Nephron progenitor cell (in vitro differentiated cells): ENCODE measurements around the gene STEAP1B.

ENCODE experiments used
- DNase-seq: peaks from one replicate; pipeline ENCODE4 v3.0.0; 2021
- H3K27ac Mint-ChIP-seq: 2 replicates; pipeline ENCODE4 v1.8.0; 2021; ENCODE audit warnings: mild to moderate bottlenecking, moderate library complexity, mixed read lengths
- H3K27me3 Mint-ChIP-seq: 2 replicates; pipeline ENCODE4 v1.8.0; 2021; ENCODE audit warnings: mild to moderate bottlenecking, low read depth, mixed read lengths; ENCODE audit not compliant: poor library complexity
- H3K36me3 Mint-ChIP-seq: 2 replicates; pipeline ENCODE4 v1.8.0; 2021; ENCODE audit warnings: low read depth, mixed read lengths
- H3K4me1 Mint-ChIP-seq: 2 replicates; pipeline ENCODE4 v1.8.0; 2021; ENCODE audit warnings: mixed read lengths
- H3K4me3 Mint-ChIP-seq: 2 replicates; pipeline ENCODE4 v1.8.0; 2021; ENCODE audit warnings: mild to moderate bottlenecking, moderate library complexity, mixed read lengths
- H3K9me3 Mint-ChIP-seq: 2 replicates; pipeline ENCODE4 v1.8.0; 2021; ENCODE audit warnings: mild to moderate bottlenecking, moderate library complexity, mixed read lengths
- TF ChIP-seq, protein P1 (sequence below): fragments of 200-600 bp; sonication (generic); IDR thresholded peaks from 2 replicates; pipeline ENCODE4 v1.5.0; 2021; ENCODE audit warnings: antibody characterized with exemption

Gene STEAP1B

DNA sequence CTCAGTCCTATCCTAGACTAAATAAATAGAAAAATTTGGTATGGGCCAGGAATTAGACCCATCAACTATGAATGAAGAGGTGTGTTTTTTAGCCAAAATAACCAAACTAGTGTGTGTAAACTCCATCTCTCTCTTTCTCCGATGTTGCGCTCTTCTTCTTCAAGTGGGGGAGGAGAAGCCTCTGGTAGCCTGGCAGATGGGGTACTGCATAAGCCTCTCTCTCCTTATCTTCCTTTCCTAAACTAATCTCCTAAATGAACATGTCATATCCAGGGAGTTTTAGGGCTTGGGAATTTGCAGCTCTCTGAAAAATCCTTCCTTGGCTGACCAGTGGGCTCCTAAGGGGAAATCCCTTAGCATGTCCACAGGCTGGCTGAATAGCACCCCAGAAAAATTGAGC, 86.8 kb downstream of the STEAP1B start:
- peaks cover 5% of the 10 kb centered on the region for H3K4me1 Mint-ChIP-seq
- DNase-seq = no peak
- H3K4me3 Mint-ChIP-seq = no peak overlapping the region
- TF ChIP-seq, protein P1, sequence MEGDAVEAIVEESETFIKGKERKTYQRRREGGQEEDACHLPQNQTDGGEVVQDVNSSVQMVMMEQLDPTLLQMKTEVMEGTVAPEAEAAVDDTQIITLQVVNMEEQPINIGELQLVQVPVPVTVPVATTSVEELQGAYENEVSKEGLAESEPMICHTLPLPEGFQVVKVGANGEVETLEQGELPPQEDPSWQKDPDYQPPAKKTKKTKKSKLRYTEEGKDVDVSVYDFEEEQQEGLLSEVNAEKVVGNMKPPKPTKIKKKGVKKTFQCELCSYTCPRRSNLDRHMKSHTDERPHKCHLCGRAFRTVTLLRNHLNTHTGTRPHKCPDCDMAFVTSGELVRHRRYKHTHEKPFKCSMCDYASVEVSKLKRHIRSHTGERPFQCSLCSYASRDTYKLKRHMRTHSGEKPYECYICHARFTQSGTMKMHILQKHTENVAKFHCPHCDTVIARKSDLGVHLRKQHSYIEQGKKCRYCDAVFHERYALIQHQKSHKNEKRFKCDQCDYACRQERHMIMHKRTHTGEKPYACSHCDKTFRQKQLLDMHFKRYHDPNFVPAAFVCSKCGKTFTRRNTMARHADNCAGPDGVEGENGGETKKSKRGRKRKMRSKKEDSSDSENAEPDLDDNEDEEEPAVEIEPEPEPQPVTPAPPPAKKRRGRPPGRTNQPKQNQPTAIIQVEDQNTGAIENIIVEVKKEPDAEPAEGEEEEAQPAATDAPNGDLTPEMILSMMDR = no peak
- no peak overlapping the region for H3K27ac Mint-ChIP-seq
- H3K36me3 Mint-ChIP-seq = no peaks in the 10 kb centered on the region
- H3K9me3 Mint-ChIP-seq = no peaks in the 10 kb centered on the region
- H3K27me3 Mint-ChIP-seq = peaks cover 7% of the 10 kb centered on the region

DNA sequence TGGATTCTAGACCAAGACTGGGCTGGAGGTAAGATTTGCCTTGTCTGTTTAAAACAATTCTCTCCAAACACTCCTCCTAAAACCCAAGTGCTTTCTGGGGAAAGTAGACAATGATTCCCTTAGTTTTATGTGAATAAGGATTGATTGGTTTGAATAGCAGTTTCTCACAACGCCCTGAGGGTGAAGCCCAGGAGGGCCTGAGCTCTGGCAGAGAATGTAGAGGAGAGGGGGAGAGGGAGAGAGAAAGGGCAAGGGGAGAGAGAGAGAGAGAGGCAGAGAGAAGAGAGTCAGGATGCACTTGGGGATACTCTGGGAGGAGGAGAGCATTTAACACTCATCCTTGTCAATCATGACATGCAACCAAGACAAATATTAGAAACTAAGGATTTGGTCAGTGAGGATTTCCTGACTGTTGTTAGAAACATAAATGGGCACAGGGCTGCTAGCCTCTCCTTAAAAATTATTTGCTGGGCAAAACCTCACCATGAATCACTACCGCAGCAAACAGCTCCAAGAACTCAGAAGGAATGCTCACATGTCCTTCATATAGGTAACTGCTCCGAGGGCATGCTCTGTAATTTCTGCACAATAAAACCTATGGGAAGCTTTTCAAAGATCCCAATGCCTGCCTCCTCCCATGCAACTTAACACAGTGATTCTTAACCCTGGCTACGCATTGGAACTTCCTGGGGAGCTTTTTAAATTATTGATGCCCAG, 87.9 kb downstream of the STEAP1B start:
- Mint-ChIP-seq H3K4me1 (peaks cover under 1% of the 10 kb centered on the region), H3K4me3 (no peak overlapping the region), H3K27me3 (peaks cover 5% of the 10 kb centered on the region), H3K27ac (no peak overlapping the region), H3K9me3 (no peaks in the 10 kb centered on the region), H3K36me3 (no peaks in the 10 kb centered on the region)
- TF ChIP-seq, protein P1 = no peak
- no peak for DNase-seq

DNA sequence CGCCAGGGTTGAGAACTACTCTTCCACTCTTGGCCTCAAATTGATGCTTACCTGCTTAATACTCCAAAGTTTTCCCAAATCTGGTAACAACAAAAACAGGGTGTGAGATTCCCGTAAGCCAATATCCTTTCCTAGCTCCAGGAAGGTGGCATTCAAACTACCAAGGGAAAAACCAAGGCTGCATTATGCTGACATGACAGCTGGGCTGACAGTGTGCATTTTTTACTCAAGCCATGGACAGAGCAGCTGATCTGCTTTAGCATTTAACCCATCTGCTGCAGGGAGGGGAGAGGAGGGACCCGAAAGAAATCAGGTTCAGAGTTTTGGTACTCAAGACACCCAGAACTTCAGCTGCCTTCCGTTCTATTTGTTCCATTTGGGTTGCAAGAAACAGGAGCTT, 93.3 kb downstream of the STEAP1B start:
- no peaks in the 10 kb centered on the region for H3K36me3 Mint-ChIP-seq

DNA sequence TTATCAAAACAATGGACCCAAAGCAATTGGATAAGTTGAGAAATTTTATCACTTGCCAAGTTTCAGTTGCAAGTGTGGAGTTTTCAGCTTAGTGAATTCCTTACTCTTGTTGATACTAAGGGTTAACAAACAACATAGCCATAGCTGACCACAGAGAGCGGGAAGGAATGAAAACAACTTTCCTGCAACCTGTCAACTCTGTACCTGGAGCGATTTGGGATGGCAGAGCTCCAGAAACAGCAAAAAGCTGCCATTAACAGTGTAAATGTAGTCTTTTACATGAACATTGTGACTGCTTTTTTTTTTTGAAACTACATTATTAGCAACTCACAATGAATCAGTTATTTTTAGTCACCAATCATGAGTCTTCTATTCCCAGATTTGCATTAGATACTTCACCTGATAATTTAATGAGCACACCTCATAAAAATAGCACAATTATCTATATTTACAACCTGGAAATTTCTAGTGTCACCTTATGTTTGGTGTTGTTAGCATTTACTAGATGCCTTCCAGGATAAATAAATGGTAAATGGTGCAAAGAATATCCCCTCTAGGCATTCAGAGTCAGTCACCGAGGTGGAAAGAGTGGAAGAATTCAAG, 95.5 kb downstream of the STEAP1B start:
- no peak overlapping the region for H3K4me3 Mint-ChIP-seq
- H3K27ac Mint-ChIP-seq = no peak overlapping the region
- TF ChIP-seq, protein P1 = no peak
- no peaks in the 10 kb centered on the region for H3K4me1 Mint-ChIP-seq
- no peak for DNase-seq
- no peaks in the 10 kb centered on the region for H3K36me3 Mint-ChIP-seq
- no peaks in the 10 kb centered on the region for H3K27me3 Mint-ChIP-seq
- H3K9me3 Mint-ChIP-seq = no peaks in the 10 kb centered on the region

More for the DNA sequence above, 93.3 kb downstream of the STEAP1B start:
- H3K27me3 Mint-ChIP-seq = peaks cover 5% of the 10 kb centered on the region
- TF ChIP-seq, protein P1 = no peak
- no peaks in the 10 kb centered on the region for H3K4me1 Mint-ChIP-seq
- no peaks in the 10 kb centered on the region for H3K9me3 Mint-ChIP-seq
- H3K27ac Mint-ChIP-seq = no peak overlapping the region
- H3K4me3 Mint-ChIP-seq = no peak overlapping the region
- DNase-seq = no peak

DNA sequence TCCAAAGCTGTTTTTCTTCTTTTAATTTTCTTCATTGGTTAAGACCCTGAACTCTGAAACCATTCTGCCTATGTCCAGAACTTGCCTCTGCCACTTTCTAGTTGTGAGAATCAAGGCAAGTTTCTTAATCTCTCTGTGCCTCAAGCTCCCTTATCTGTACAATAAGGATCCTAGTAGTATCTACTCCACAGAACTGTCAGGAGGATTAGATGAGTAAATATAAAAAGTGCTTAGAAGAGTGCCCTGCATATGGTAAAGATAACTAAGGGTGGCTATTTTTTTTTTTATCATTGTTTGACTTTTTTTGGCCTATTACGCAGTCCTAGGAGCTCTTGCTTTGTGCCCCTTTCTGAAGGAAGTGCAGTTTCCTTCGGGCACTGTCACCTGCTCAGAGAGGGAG, 96.6 kb downstream of the STEAP1B start:
- Mint-ChIP-seq H3K27me3 (no peaks in the 10 kb centered on the region), H3K36me3 (no peaks in the 10 kb centered on the region), H3K4me1 (no peaks in the 10 kb centered on the region), H3K9me3 (no peaks in the 10 kb centered on the region), H3K4me3 (no peak overlapping the region), H3K27ac (no peak overlapping the region)
- TF ChIP-seq, protein P1 = no peak
- no peak for DNase-seq

DNA sequence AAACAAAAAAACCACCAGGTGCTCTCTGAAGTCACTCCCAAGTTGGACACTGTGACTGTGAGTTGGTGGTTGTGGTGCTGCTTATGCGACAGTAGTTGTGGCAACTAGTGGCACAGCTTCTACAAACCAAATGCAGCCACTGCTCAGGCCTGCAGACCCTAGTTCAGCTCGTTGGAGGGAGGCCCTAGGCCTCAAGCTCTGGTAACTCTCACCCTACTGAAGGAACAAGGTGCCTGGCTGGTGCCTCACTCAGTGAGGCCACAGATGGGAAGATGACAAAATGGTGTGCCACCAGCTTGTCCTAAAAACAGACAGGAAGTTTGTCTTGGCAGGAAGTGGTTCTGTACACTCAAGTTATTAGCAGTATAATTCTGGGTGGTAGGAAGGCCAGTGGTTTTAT, 97.7 kb downstream of the STEAP1B start:
- no peaks in the 10 kb centered on the region for H3K4me1 Mint-ChIP-seq
- no peak overlapping the region for H3K4me3 Mint-ChIP-seq
- TF ChIP-seq, protein P1 = no peak
- peaks cover under 1% of the 10 kb centered on the region for H3K27me3 Mint-ChIP-seq
- no peak for DNase-seq
- no peaks in the 10 kb centered on the region for H3K36me3 Mint-ChIP-seq
- H3K9me3 Mint-ChIP-seq = no peaks in the 10 kb centered on the region
- no peak overlapping the region for H3K27ac Mint-ChIP-seq
